ES-I3 (cell line): ENCODE results near the gene TJP1.
A peak's percentile ranks its signal among the peaks of the same experiment; 100 is the strongest.
"Not testable (repeated sequence)": the region's sequence is repeated elsewhere in the genome, so short reads cannot be mapped to it uniquely, and the experiment has no call there.

Source experiments
- H3K36me3 ChIP-seq: 2 replicates; pipeline ENCODE4 v1.6.1; 2013; ENCODE audit warnings: mild to moderate bottlenecking, low read length, control low read depth, moderate library complexity; ENCODE audit not compliant: insufficient read depth
- H3K4me1 ChIP-seq: 2 replicates; pipeline ENCODE4 v1.6.1; 2013; ENCODE audit warnings: mild to moderate bottlenecking, control low read depth, low read length; ENCODE audit not compliant: insufficient read depth
- H3K9ac ChIP-seq: 2 replicates; pipeline ENCODE4 v1.6.1; 2013; ENCODE audit warnings: low read depth, mild to moderate bottlenecking, low read length, moderate library complexity
- H3K9me3 ChIP-seq: 2 replicates; pipeline ENCODE4 v1.6.1; 2013; ENCODE audit warnings: mild to moderate bottlenecking, low read length, moderate library complexity; ENCODE audit not compliant: control insufficient read depth, insufficient read depth

The TJP1 gene

DNA sequence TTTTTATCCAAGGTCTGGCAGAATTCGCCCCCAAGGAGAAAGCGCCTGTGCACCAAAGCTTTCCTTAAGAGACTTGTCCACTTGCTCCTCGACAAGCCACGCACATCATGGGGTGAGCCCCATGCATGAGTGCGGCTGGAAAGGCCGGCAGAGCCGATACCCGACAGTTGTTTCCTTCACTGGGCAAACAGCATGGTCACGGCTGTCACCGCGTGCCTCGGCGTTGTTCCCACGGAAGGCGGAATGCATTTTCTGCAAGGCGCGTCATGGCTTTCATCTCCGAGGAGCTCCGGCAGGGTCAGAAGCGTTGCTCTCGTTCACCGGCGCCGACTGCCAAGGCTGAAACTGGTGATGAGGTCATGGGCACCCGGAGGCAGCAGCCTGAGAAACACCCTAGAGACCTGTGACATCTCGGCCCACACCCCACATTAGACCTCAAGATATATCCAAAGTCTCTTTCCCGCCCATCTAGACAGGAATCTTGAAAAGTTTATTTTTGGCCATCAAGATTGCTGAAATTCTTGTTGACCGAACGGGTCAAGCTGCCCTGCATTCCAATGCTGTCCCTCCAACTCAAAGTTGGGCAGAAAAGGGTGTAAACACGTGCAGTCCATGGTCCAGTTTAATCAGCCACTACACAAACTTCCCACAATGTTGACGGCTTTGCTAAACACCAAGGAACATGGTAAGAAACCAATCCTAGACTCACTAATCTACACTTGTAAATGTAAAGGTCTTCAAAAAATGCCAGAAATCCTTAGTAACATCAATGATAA is 604 bp upstream of the TJP1 start:
- Histone ChIP-seq H3K9ac (peak overlapping the region; percentile 51; the same call in 1 of the 2 replicates), H3K9me3 (no peaks in the 10 kb centered on the region), H3K4me1 (0 out of 2 replicates have a peak, but pooled peaks cover 9% of the 10 kb centered on the region), H3K36me3 (no peaks in the 10 kb centered on the region; the same call in 1 of the 2 replicates)

DNA sequence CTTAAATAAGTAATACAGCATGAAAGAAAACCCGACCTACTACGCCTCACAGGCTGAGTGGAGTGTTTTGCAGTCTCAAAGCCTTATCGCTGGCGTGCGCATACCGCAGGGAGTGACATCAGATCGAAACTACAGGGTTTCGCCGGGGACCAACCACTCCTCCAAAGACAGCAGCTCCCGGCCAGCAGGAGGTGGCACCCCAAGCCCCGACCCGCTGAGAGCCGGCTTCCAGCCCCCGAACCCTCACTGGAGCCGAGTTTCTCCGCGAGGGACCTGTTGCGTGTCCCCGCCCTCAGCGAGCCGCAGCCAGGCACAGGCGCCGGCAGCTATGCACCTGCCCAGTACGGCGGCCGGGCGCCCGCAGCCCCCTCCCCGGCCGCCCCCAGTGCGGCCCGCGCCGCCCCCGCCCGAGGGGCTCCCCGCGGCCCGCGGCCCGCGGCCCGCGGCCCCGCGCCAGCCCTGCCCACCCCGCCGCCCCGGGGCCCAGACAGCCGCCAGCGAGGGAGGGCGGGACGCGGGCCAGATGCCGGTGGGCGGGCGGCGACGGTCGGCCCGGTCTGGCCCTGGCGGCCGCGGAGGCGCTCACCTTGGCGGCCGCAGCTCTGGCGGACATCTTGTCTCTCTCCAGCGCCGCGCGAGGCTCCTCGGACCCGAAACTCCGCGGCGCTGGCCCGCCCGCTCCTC is 710 bp downstream of the TJP1 start:
- Histone ChIP-seq H3K4me1 (peaks cover 4% of the 10 kb centered on the region; the same call in 1 of the 2 replicates), H3K9ac (peak overlapping the region; percentile 93), H3K36me3 (no peaks in the 10 kb centered on the region; the same call in 1 of the 2 replicates), H3K9me3 (no peaks in the 10 kb centered on the region)

DNA sequence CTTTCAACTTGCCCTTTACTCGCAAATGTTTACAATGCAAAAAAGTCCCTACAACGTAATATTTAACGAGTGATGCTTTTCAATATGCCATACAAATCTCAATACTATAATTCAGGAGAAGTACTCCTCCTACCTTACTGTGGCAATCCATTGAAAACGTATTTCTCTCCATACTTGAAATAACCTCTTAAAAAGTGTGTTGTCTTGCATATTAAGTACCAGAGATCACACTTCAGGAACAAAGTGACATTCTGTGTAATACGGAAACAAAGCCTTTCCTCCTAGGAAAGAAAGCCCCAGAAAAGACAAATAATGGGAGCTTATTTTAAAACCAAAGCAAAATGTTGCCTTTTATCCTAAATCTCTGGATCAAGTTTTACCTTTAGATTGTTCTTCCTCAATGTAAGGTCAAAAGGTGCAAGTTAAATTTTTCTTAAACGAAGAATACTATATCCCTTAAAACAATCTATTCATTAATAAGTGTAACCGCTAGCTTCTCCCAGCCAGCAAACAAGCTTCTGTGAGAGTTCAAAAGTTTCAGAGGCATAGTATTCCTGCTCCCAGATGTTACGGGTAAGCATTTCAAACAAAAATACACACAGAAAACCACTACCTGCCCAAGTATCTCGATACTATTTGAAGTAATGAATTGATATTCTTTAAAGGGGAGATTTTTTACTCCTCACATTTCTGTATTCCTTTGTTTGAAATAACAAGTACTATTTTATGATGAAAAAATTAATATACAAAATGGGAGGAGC is 1.7 kb downstream of the TJP1 start:
- Histone ChIP-seq H3K36me3 (no peaks in the 10 kb centered on the region), H3K9ac (peak overlapping the region; percentile 93), H3K9me3 (no peaks in the 10 kb centered on the region), H3K4me1 (peaks cover 14% of the 10 kb centered on the region)

DNA sequence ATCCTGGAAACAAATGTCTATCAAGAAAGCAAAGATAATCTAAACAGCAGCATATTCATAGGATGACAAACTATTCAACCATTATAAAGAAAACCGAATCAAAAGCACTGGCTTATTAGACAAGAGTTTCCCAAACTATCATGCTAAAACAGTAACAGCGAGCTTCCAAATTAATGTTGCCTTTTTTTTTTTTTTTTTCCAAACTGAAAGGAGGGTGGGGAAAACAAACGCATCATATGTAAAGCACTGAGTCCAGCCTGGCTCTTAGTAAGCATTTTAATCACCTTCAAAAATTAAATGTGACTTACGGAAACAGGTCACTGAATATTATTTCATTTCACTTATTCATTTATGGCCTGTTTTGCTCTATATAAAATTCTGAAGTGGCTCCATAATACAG is 2.3 kb downstream of the TJP1 start:
- Histone ChIP-seq H3K9ac (peak overlapping the region; percentile 93; the same call in 1 of the 2 replicates), H3K4me1 (peaks cover 19% of the 10 kb centered on the region), H3K36me3 (no peaks in the 10 kb centered on the region), H3K9me3 (no peaks in the 10 kb centered on the region)

DNA sequence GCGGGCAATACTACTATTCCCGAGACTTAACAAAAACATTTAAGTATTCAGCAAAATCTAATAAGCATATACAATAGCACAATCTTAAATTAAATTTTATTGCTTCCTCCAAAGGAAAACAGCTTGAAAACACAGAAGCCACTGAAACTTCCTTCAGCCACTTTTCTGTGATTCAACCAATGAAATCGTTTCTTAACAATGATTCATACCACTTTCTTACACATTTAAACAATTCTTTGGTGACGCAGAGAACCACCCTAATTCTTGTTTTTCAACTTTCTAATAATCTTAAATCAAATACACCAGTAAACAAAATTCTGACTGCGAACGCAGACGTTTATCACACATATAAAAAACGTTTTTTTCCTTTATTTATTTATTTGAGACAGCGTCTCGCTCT is 4.1 kb downstream of the TJP1 start:
- no peaks in the 10 kb centered on the region for H3K9me3 ChIP-seq
- no peak overlapping the region for H3K9ac ChIP-seq
- peaks cover 30% of the 10 kb centered on the region for H3K4me1 ChIP-seq
- no peaks in the 10 kb centered on the region for H3K36me3 ChIP-seq

DNA sequence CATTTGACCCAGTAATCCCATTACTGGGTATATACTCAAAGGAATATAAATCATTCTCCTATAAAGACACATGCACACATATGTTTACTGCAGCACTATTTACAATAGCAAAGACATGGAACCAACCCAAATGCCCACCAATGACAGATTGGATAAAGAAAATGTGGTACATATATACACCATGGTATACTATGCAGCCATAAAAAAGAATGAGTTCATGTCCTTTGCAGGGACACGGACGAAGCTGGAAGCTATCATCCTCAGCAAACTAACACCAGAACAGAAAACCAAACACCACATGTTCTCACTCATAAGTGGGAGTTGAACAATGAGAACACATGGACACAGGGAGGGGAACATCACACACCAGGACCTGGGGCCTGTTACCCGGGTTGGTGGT is 4.8 kb downstream of the TJP1 start:
- H3K9ac ChIP-seq, H3K36me3 ChIP-seq, H3K9me3 ChIP-seq: not testable (repeated sequence)
- peaks cover 29% of the 10 kb centered on the region for H3K4me1 ChIP-seq

DNA sequence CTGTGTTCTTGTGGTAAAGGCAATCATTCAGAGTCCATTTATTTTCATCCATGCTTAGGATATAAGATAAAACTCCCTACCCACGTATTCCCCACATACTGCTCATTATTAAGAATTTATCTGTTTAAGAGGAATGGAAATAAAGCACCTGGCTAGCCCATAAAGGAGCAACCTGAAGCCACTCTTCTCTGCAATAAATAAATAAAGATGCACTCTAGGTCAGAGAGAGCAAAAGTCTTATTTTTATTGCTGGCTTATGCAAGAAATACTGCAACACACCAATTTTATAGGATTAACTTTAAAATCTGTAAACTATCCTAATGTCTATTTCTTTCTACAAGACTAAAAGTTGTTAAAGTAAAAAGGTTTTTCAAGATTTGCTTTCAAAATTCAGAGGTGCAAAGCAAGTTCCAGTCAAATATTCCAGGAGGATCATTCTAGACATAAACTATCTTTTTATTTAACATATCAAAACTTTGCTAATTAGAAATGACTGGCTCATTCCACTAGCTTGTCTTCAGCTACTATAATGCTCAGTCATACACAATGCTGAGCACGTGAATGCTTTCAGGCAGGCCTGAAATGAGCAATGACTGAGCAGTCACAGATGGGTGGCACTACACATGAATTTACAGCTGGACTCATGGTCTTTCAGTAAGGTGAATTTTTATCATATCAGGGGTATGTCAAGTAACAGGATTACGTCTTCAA is 7.1 kb downstream of the TJP1 start:
- Histone ChIP-seq H3K9me3 (no peaks in the 10 kb centered on the region), H3K4me1 (peaks cover 29% of the 10 kb centered on the region), H3K36me3 (no peaks in the 10 kb centered on the region), H3K9ac (no peak overlapping the region)

DNA sequence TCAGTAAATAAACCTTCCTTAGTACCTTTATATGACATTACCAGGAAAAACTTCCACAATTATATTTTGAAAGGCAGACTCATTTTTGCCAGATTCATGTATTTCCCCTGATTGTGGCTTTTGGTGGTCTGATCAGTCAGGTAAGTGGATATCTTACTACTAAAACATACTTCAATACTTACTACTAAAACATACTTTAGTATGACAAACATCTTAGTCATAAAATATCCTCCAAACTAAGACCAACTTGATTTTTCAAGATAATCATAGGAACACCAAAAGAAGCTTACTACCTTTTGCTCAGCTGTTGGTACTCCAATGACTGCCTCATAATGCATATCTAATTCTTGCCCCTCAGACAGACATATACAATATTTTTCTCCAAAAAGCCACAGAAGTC is 9.3 kb downstream of the TJP1 start:
- H3K9ac ChIP-seq, result no peak overlapping the region
- H3K36me3 ChIP-seq, result no peaks in the 10 kb centered on the region
- no peaks in the 10 kb centered on the region for H3K9me3 ChIP-seq
- peaks cover 29% of the 10 kb centered on the region for H3K4me1 ChIP-seq

DNA sequence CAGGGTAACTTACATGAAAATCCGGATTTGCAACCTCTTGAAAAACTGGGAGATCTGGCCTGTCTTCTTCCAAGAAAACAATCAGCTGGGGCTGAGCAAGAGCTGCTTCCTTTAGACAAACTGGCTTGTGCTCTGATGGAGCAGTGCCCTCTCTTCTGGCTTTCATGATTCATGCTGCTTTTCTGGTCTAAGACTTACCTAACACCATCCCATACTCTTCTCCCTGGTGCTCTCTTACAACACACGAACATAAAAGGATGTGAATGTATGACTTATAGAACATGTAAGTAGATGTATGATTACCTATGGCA is 9.9 kb downstream of the TJP1 start:
- Histone ChIP-seq H3K9me3 (no peaks in the 10 kb centered on the region), H3K36me3 (no peaks in the 10 kb centered on the region), H3K9ac (no peak overlapping the region), H3K4me1 (peaks cover 29% of the 10 kb centered on the region)

DNA sequence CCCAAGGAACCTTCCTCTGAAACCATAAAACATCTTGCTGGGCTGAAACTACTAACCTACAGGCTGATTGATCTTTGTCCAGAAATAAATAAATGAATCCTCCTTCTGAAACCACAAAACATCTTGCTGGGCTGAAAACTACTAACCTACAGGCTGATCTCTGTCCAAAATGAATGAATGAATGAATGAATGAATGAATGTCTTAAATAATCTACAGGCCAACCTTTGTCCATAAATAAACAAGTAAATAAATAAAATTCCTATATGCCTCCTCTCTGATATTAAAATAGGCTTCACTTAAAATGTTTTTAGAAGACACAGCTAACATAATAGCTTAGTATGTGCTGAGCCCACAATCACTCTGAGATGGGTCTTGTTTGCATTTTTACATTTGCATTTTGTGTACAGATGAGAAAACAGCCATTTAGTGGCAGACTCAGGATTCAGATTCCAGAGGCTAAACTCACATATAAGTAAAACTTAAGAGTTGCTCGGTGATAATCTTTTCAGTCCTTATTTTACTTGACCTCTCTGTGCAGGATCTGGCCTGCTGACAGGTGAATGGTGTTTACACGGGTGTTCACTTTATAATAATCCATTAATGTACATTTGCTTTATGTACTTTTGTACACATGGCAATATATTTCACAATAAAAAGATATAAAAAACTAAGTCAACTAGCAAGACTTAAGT is 10.4 kb downstream of the TJP1 start:
- Histone ChIP-seq H3K9ac (no peak overlapping the region), H3K36me3 (no peaks in the 10 kb centered on the region)

DNA sequence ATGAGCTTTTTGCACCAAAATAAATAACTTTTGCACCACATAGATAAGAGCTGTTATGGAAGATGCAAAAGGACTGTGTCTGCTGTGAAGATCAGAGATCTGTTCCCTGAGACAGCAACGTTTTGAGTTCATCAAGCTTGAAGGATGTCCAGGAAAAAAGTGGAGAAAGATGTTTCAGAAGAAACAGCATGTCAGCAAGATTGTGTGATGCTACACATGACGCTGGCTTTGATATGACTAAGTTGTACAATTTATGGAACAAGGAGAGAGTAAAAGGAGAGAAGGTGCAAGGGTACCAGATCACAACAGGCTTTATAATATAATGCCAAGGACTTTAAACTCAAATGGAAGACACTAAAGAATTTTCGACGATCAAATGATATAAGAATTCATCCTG is 16.6 kb downstream of the TJP1 start:
- 0 out of 2 replicates have a peak, but pooled peaks cover 3% of the 10 kb centered on the region for H3K4me1 ChIP-seq
- H3K9ac ChIP-seq, result no peak overlapping the region
- H3K9me3 ChIP-seq, result no peaks in the 10 kb centered on the region
- H3K36me3 ChIP-seq, result no peaks in the 10 kb centered on the region

More for the DNA sequence above, 10.4 kb downstream of the TJP1 start:
- H3K9me3 ChIP-seq, result no peaks in the 10 kb centered on the region
- H3K4me1 ChIP-seq, result peaks cover 29% of the 10 kb centered on the region

DNA sequence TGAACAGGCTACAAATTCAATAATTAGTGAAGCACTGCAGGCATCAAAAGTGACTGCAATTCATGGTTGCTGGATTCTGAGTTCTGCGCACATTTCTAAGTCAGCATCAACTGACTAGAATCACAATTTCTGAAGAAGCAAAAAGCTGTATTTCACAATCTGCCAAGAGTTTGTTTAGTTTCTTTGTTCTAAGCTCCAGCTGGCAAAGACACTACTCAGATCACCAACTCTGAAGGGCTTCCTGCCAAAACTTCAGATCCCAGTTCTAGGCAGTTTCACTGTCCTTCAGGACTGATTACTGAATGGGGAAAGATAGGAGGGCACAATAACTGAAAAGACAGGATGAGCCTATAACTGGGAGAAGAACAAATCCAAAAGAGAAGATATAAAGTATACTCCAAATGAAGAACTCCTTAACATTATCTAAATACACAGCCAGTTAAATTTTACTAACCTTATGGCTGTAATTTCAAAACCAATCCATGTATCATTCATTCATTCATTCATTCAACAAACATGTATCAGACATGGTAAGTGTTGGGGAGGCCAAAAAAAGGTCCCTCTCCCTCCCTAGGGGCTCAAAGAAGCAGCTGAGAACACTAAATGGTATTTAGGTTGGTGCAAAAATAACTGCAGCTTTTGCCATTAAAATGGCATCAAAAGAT is 17.1 kb downstream of the TJP1 start:
- Histone ChIP-seq H3K9ac (no peak overlapping the region), H3K9me3 (no peaks in the 10 kb centered on the region), H3K36me3 (no peaks in the 10 kb centered on the region), H3K4me1 (0 out of 2 replicates have a peak, but pooled peaks cover 3% of the 10 kb centered on the region)

DNA sequence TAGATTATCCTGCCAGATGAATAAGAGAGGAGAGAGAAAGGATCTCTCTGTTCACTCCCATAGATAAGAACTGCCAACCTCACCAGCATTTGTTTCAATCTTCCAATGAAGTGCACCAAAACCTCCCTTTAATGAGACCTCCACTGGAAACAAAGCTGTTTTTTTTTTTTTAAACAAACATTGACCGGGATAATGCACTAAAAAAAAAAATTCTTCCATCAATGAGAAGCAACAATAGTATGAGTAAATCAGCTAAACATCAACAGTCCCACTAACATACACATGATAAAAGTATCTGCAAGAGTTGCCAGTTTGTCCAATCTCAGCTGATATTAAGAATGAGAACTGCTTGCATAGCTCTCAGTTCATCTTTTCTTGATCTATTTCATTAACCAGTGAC is 19.9 kb downstream of the TJP1 start:
- Histone ChIP-seq H3K4me1 (0 out of 2 replicates have a peak, but pooled peaks cover 3% of the 10 kb centered on the region), H3K9me3 (no peaks in the 10 kb centered on the region), H3K36me3 (no peaks in the 10 kb centered on the region; the same call in 1 of the 2 replicates), H3K9ac (no peak overlapping the region)
